HG02588 (cell line): Measurements from ENCODE around the gene OPA1.

Experiments used
- ATAC-seq: cut with Tn5 transposase; IDR thresholded peaks from one replicate; pipeline ENCODE4 v1.9.1; 2021; ENCODE audit warnings: mild to moderate bottlenecking, moderate library complexity; ENCODE audit not compliant: unreplicated experiment

Gene OPA1

GRCh38 chr3:193701953-193702635 lies 109.1 kb downstream of the OPA1 start:
- ATAC-seq: no peak

- ATAC-seq: no peak
Measured at GRCh38 chr3:193702967-193703366, 110.0 kb downstream of the OPA1 start.

- no peak for ATAC-seq
Measured at GRCh38 chr3:193704431-193704830, 111.4 kb downstream of the OPA1 start.

- ATAC-seq: no peak
Measured at GRCh38 chr3:193708270-193708669, 115.3 kb downstream of the OPA1 start.

- ATAC-seq: no peak
Measured at GRCh38 chr3:193710286-193711165, 117.5 kb downstream of the OPA1 start.

GRCh38 chr3:193711166-193711485 lies 118.1 kb downstream of the OPA1 start:
- ATAC-seq: no peak

- ATAC-seq: no peak
Measured at GRCh38 chr3:193711523-193711963, 118.5 kb downstream of the OPA1 start.

GRCh38 chr3:193711964-193712598 lies 119.1 kb downstream of the OPA1 start:
- no peak for ATAC-seq

- no peak for ATAC-seq
Measured at GRCh38 chr3:193712938-193713337, 119.9 kb downstream of the OPA1 start.

GRCh38 chr3:193714523-193715137 lies 121.6 kb downstream of the OPA1 start:
- ATAC-seq: no peak

- no peak for ATAC-seq
Measured at GRCh38 chr3:193716150-193716549, 123.1 kb downstream of the OPA1 start.

GRCh38 chr3:193719735-193720134 lies 126.7 kb downstream of the OPA1 start:
- ATAC-seq: no peak

- no peak for ATAC-seq
Measured at GRCh38 chr3:193720169-193720568, 127.2 kb downstream of the OPA1 start.

GRCh38 chr3:193722566-193722965 lies 129.6 kb downstream of the OPA1 start:
- no peak for ATAC-seq

- ATAC-seq: no peak
Measured at GRCh38 chr3:193727089-193727488, 134.1 kb downstream of the OPA1 start.

- no peak for ATAC-seq
Measured at GRCh38 chr3:193728429-193729087, 135.6 kb downstream of the OPA1 start.

- no peak for ATAC-seq
Measured at GRCh38 chr3:193729088-193729465, 136.1 kb downstream of the OPA1 start.

GRCh38 chr3:193729601-193730000 lies 136.6 kb downstream of the OPA1 start:
- no peak for ATAC-seq

GRCh38 chr3:193730511-193730910 lies 137.5 kb downstream of the OPA1 start:
- ATAC-seq: no peak

GRCh38 chr3:193730976-193731375 lies 138.0 kb downstream of the OPA1 start:
- no peak for ATAC-seq

GRCh38 chr3:193731656-193732055 lies 138.6 kb downstream of the OPA1 start:
- no peak for ATAC-seq
